Caco-2 (cell line): ENCODE data around the gene ACAP3. TPM values are rescaled to one million over a fixed set of nuclear protein-coding genes. Genes with fewer than 3 reads are reported as not detected.
A peak's percentile ranks its signal among the peaks of the same experiment; 100 is the strongest.

ENCODE experiments used
- BruUV-seq: library from RNA; stranded (reverse); fragments of 400-500 nt; replicated peaks from 2 replicates; lab custom pipeline; 2021; lab: Mats Ljungman, UMichigan
- CTCF ChIA-PET: fragments of 300-600 bp; sonication (Branson Sonifier 250); formaldehyde crosslinking; loops from one replicate; lab custom pipeline; 2022; ENCODE audit warnings: antibody characterized with exemption; lab: Charles Lee
- POLR2A ChIA-PET: fragments of 300-600 bp; sonication (Branson Sonifier 250); formaldehyde crosslinking; loops from one replicate; lab custom pipeline; 2022; ENCODE audit warnings: antibody characterized with exemption; lab: Charles Lee
- DNase-seq, 2 experiments: peaks; one replicate each; pipeline versions ENCODE4 v3.0.0 to v3.0.0-alpha.2; 2020 to 2022
- H3K27me3 ChIP-seq: replicated peaks from 2 replicates; pipeline ENCODE4 v1.6.0; 2011; ENCODE audit warnings: low read length; ENCODE audit not compliant: control insufficient read depth, insufficient read depth
- H3K36me3 ChIP-seq: 2 replicates; pipeline ENCODE4 v1.5.1; 2011; ENCODE audit warnings: low read length; ENCODE audit not compliant: control insufficient read depth, insufficient read depth
- H3K4me1 ChIP-seq: fragments of 250-450 bp; sonication (Bioruptor Pico); 2 replicates; pipeline ENCODE4 v1.5.1; 2020; ENCODE audit warnings: mild to moderate bottlenecking
- H3K4me3 ChIP-seq: 2 replicates; pipeline ENCODE4 v1.5.1; 2011; ENCODE audit warnings: low read depth, mild to moderate bottlenecking, control low read depth, low read length
- H3K9me3 ChIP-seq: fragments of 250-450 bp; sonication (Bioruptor Pico); 2 replicates; pipeline ENCODE4 v1.5.1; 2020; ENCODE audit warnings: mild to moderate bottlenecking, moderate library complexity
- H3K27ac Mint-ChIP-seq: one replicate; pipeline ENCODE4 v1.8.0; 2022; ENCODE audit warnings: mixed read lengths; ENCODE audit not compliant: unreplicated experiment
- H3K27me3 Mint-ChIP-seq: one replicate; pipeline ENCODE4 v1.8.0; 2022; ENCODE audit warnings: mixed read lengths; ENCODE audit not compliant: insufficient read depth, unreplicated experiment
- H3K36me3 Mint-ChIP-seq: one replicate; pipeline ENCODE4 v1.8.0; 2022; ENCODE audit warnings: mild to moderate bottlenecking, mixed read lengths; ENCODE audit not compliant: insufficient read depth, unreplicated experiment
- H3K4me1 Mint-ChIP-seq: one replicate; pipeline ENCODE4 v1.8.0; 2022; ENCODE audit warnings: low read depth, mixed read lengths; ENCODE audit not compliant: unreplicated experiment
- H3K4me3 Mint-ChIP-seq: one replicate; pipeline ENCODE4 v1.8.0; 2022; ENCODE audit warnings: mild to moderate bottlenecking, moderate library complexity, mixed read lengths; ENCODE audit not compliant: unreplicated experiment
- H3K9me3 Mint-ChIP-seq: one replicate; pipeline ENCODE4 v1.8.0; 2022; ENCODE audit warnings: mixed read lengths; ENCODE audit not compliant: unreplicated experiment
- CTCF ChIP-seq, 2 experiments: fragments of 200-600 bp in 1 of 2; IDR thresholded peaks; 1 replicate in 1 of 2; 2 replicates in 1 of 2; pipeline versions ENCODE4 v1.5.1 to v1.8.0; 2011 to 2022; ENCODE audit warnings: antibody characterized with exemption in 1 of 2, control low read depth in 1 of 2, inconsistent platforms in 1 of 2, low read depth in 1 of 2, low read length in 1 of 2, mild to moderate bottlenecking in 1 of 2, moderate library complexity in 1 of 2; ENCODE audit not compliant: insufficient read depth in 1 of 2, severe bottlenecking in 1 of 2, unreplicated experiment in 1 of 2
- intact Hi-C: fragments of 100-400 bp; cut with micrococcal nuclease; formaldehyde crosslinking; loops from one replicate; pipeline ENCODE4 v1.10.0; 2022; ENCODE audit not compliant: unreplicated experiment
- total RNA-seq: library from RNA; stranded (reverse); gene quantifications from 2 replicates; pipeline ENCODE4 v1.2.3, GENCODE V29; 2022

ACAP3 gene
- total RNA-seq, 1 experiment from 2014 or later: 46.6 TPM

- peak overlapping the region; percentile 75 for H3K4me3 Mint-ChIP-seq
- intact Hi-C loops: no loop called here
- no peaks in the 10 kb centered on the region for H3K27me3 Mint-ChIP-seq
- no peak for DNase-seq
- Histone ChIP-seq H3K4me1 (0 out of 2 replicates have a peak, but pooled peaks cover 6% of the 10 kb centered on the region), H3K4me3 (peak overlapping the region; percentile 95), H3K9me3 (no peaks in the 10 kb centered on the region), H3K36me3 (no peaks in the 10 kb centered on the region), H3K27me3 (no peaks in the 10 kb centered on the region)
- no peaks in the 10 kb centered on the region for H3K9me3 Mint-ChIP-seq
- H3K27ac Mint-ChIP-seq: peak overlapping the region; percentile 35
- CTCF ChIA-PET: no interaction called here
- no TSS peak for BruUV-seq
- POLR2A ChIA-PET: no interaction called here
- H3K4me1 Mint-ChIP-seq: no peaks in the 10 kb centered on the region
- no peak for TF ChIP-seq CTCF (IDR thresholded peaks at IDR 0.05; ENCODE audit: insufficient read depth in 1 of 2, low read depth in 1 of 2, low read length in 1 of 2, severe bottlenecking in 1 of 2, unreplicated experiment in 1 of 2)
- H3K36me3 Mint-ChIP-seq: peaks cover 35% of the 10 kb centered on the region
Measured at GRCh38 chr1:1272341-1273208, 35.2 kb downstream of the ACAP3 start.

- CTCF ChIA-PET: no interaction called here
- POLR2A ChIA-PET: no interaction called here
- H3K4me3 ChIP-seq: no peak overlapping the region
Measured at GRCh38 chr1:1270813-1271212, 36.9 kb downstream of the ACAP3 start.

GRCh38 chr1:1268284-1268682 lies 39.4 kb downstream of the ACAP3 start:
- no TSS peak for BruUV-seq
- TF ChIP-seq CTCF (IDR thresholded peaks at IDR 0.05; ENCODE audit: insufficient read depth in 1 of 2, low read depth in 1 of 2, low read length in 1 of 2, severe bottlenecking in 1 of 2, unreplicated experiment in 1 of 2): no peak
- no peaks in the 10 kb centered on the region; the same call in none of the 2 replicates for H3K36me3 ChIP-seq
- intact Hi-C loops: no loop called here
- no peak overlapping the region for H3K4me3 Mint-ChIP-seq
- no peaks in the 10 kb centered on the region for H3K9me3 Mint-ChIP-seq
- POLR2A ChIA-PET: no interaction called here
- H3K36me3 Mint-ChIP-seq: peaks cover 64% of the 10 kb centered on the region
- no peak overlapping the region for H3K4me3 ChIP-seq
- H3K27me3 ChIP-seq: no peaks in the 10 kb centered on the region
- no peaks in the 10 kb centered on the region for H3K9me3 ChIP-seq
- DNase-seq: no peak
- H3K27me3 Mint-ChIP-seq: no peaks in the 10 kb centered on the region
- CTCF ChIA-PET: no interaction called here
- H3K4me1 Mint-ChIP-seq: no peaks in the 10 kb centered on the region
- H3K4me1 ChIP-seq: no peaks in the 10 kb centered on the region
- H3K27ac Mint-ChIP-seq: no peak overlapping the region

More at GRCh38 chr1:1270813-1271212, 36.9 kb downstream of the ACAP3 start:
- Histone ChIP-seq H3K4me1 (0 out of 2 replicates have a peak, but pooled peaks cover 6% of the 10 kb centered on the region), H3K27me3 (no peaks in the 10 kb centered on the region), H3K9me3 (no peaks in the 10 kb centered on the region), H3K36me3 (no peaks in the 10 kb centered on the region)
- BruUV-seq: no TSS peak
- no peak overlapping the region for H3K4me3 Mint-ChIP-seq
- no peak for DNase-seq
- H3K27ac Mint-ChIP-seq: peak overlapping the region; percentile 25
- TF ChIP-seq CTCF (IDR thresholded peaks at IDR 0.05; ENCODE audit: insufficient read depth in 1 of 2, low read depth in 1 of 2, low read length in 1 of 2, severe bottlenecking in 1 of 2, unreplicated experiment in 1 of 2): no peak
- no peaks in the 10 kb centered on the region for H3K9me3 Mint-ChIP-seq
- intact Hi-C loops: no loop called here
- peaks cover 47% of the 10 kb centered on the region for H3K36me3 Mint-ChIP-seq
- H3K27me3 Mint-ChIP-seq: no peaks in the 10 kb centered on the region
- no peaks in the 10 kb centered on the region for H3K4me1 Mint-ChIP-seq
